ENCODE results near the gene ODC1.

ODC1 gene

DNA sequence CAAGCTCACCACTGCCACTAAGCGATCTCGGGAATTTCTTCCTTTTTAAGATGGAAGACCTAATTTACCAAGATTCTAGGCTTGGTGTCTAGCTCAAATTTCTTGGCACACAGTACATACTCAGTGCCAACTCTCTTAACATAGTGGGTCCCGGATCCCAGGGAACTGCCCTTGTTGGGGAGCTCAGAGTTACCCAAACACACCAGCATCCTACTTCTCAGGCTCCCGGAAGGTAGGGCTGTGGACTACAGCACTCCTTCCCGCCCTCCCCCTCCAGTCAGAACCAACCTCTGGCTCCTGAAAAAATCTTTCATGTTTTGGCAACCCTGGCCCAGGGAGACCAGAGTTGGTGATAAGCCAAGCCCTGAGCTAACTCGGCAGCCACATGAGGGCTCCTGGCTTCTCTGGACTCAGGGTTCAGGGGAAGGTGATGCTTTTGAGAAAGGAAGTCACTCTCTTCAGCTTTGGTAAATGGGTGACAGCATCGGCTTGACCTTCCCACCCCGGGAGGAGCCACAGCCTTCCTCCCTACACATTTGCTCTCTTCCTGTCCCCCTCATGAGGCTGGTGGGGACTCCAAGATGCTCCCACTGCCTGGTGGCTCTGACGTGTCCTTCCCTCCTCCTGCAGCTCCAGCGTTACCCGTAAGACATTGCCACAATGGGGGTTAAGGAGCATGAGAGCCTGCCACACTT lies 8.8 kb downstream of the ODC1 start:
- no peak overlapping the region for H3K27ac Mint-ChIP-seq
- no peaks in the 10 kb centered on the region for H3K27me3 Mint-ChIP-seq
- intact Hi-C loops (cut with micrococcal nuclease) = no loop called here
- H3K4me1 Mint-ChIP-seq (ENCODE audit: low read depth) = peaks cover 2% of the 10 kb centered on the region
- peaks cover 54% of the 10 kb centered on the region for H3K36me3 Mint-ChIP-seq (ENCODE audit: low read depth)
- H3K4me3 Mint-ChIP-seq = no peak overlapping the region
- H3K9me3 Mint-ChIP-seq = no peaks in the 10 kb centered on the region

GRCh38 chr2:10438688-10439087 lies 9.4 kb downstream of the ODC1 start:
- peaks cover 5% of the 10 kb centered on the region for H3K4me1 Mint-ChIP-seq (ENCODE audit: low read depth)
- intact Hi-C loops (cut with micrococcal nuclease) = no loop called here
- H3K9me3 Mint-ChIP-seq = no peaks in the 10 kb centered on the region
- no peak overlapping the region for H3K4me3 Mint-ChIP-seq
- peaks cover 47% of the 10 kb centered on the region for H3K36me3 Mint-ChIP-seq (ENCODE audit: low read depth)
- H3K27ac Mint-ChIP-seq = no peak overlapping the region
- peaks cover 3% of the 10 kb centered on the region for H3K27me3 Mint-ChIP-seq

- peaks cover 12% of the 10 kb centered on the region for H3K4me1 Mint-ChIP-seq (ENCODE audit: low read depth)
- no peak overlapping the region for H3K4me3 Mint-ChIP-seq
- H3K9me3 Mint-ChIP-seq = no peaks in the 10 kb centered on the region
- peaks cover 38% of the 10 kb centered on the region for H3K36me3 Mint-ChIP-seq (ENCODE audit: low read depth)
- intact Hi-C loops (cut with micrococcal nuclease) = no loop called here
- peaks cover 10% of the 10 kb centered on the region for H3K27me3 Mint-ChIP-seq
- no peak overlapping the region for H3K27ac Mint-ChIP-seq
Measured at GRCh38 chr2:10437806-10438205, 10.3 kb downstream of the ODC1 start.

- Mint-ChIP-seq H3K36me3 (ENCODE audit: low read depth) (peaks cover 27% of the 10 kb centered on the region), H3K4me3 (no peak overlapping the region), H3K4me1 (ENCODE audit: low read depth) (peaks cover 23% of the 10 kb centered on the region), H3K9me3 (no peaks in the 10 kb centered on the region), H3K27me3 (peaks cover 13% of the 10 kb centered on the region), H3K27ac (no peak overlapping the region)
- intact Hi-C loops (cut with micrococcal nuclease) = no loop called here
Measured at GRCh38 chr2:10436583-10437110, 11.5 kb downstream of the ODC1 start.

GRCh38 chr2:10435820-10436204 lies 12.3 kb downstream of the ODC1 start:
- H3K27ac Mint-ChIP-seq = no peak overlapping the region
- no peaks in the 10 kb centered on the region for H3K9me3 Mint-ChIP-seq
- H3K36me3 Mint-ChIP-seq (ENCODE audit: low read depth) = peaks cover 18% of the 10 kb centered on the region
- peaks cover 14% of the 10 kb centered on the region for H3K27me3 Mint-ChIP-seq
- intact Hi-C loops (cut with micrococcal nuclease) = loop anchor here (1.0 kb wide), 3 partner anchors 166 to 364 kb away; no protein-coding TSS in a partner anchor
- H3K4me3 Mint-ChIP-seq = no peak overlapping the region
- H3K4me1 Mint-ChIP-seq (ENCODE audit: low read depth) = peaks cover 26% of the 10 kb centered on the region

- no peaks in the 10 kb centered on the region for H3K9me3 Mint-ChIP-seq
- no peak overlapping the region for H3K4me3 Mint-ChIP-seq
- peaks cover 29% of the 10 kb centered on the region for H3K4me1 Mint-ChIP-seq (ENCODE audit: low read depth)
- intact Hi-C loops (cut with micrococcal nuclease) = loop anchor here (1.0 kb wide), 3 partner anchors 165 to 363 kb away; no protein-coding TSS in a partner anchor
- no peak overlapping the region for H3K27ac Mint-ChIP-seq
- H3K36me3 Mint-ChIP-seq (ENCODE audit: low read depth) = peaks cover 12% of the 10 kb centered on the region
- H3K27me3 Mint-ChIP-seq = peaks cover 14% of the 10 kb centered on the region
Measured at GRCh38 chr2:10434886-10435819, 13.0 kb downstream of the ODC1 start.

GRCh38 chr2:10433947-10434885 lies 13.9 kb downstream of the ODC1 start:
- Mint-ChIP-seq H3K36me3 (ENCODE audit: low read depth) (peaks cover 2% of the 10 kb centered on the region), H3K27ac (no peak overlapping the region), H3K4me1 (ENCODE audit: low read depth) (peaks cover 29% of the 10 kb centered on the region), H3K9me3 (no peaks in the 10 kb centered on the region), H3K27me3 (peaks cover 14% of the 10 kb centered on the region), H3K4me3 (no peak overlapping the region)
- intact Hi-C loops (cut with micrococcal nuclease) = no loop called here

DNA sequence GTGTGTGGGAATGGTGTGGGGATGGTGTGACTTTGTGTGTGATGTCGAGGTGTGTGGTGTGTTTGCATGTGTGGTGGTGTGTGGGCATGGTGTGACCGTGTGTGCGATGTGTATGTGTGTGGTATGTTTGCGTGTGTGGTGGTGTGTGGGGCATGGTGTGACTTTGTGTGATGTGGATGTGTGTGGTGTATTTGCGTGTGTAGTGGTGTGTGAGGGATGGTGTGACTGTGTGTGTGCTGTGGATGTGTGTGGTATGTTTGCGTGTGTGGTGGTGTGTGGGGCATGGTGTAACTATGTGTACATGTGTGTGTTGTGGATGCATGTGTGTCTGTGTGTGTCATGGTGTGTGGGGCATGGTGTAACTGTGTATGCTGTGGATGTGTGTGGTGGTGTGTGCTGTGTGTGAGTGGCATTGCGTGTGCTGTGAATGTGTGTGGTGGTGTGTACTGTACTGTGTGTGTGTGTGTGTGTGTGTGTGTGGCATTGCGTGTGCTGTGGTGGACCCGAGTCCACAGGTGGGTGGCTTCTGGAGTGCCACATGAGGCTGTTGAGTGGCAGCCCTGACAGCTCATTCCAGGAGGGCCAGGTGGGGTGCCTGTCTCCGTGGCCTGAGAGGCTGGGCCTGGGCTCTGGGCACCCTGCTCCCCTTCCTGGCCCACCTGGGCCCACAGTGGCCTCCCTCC lies 14.7 kb downstream of the ODC1 start:
- intact Hi-C loops (cut with micrococcal nuclease) = no loop called here
- peaks cover 29% of the 10 kb centered on the region for H3K4me1 Mint-ChIP-seq (ENCODE audit: low read depth)
- no peaks in the 10 kb centered on the region for H3K36me3 Mint-ChIP-seq (ENCODE audit: low read depth)
- no peaks in the 10 kb centered on the region for H3K9me3 Mint-ChIP-seq
- H3K4me3 Mint-ChIP-seq = no peak overlapping the region
- H3K27ac Mint-ChIP-seq = no peak overlapping the region
- H3K27me3 Mint-ChIP-seq = peaks cover 14% of the 10 kb centered on the region

DNA sequence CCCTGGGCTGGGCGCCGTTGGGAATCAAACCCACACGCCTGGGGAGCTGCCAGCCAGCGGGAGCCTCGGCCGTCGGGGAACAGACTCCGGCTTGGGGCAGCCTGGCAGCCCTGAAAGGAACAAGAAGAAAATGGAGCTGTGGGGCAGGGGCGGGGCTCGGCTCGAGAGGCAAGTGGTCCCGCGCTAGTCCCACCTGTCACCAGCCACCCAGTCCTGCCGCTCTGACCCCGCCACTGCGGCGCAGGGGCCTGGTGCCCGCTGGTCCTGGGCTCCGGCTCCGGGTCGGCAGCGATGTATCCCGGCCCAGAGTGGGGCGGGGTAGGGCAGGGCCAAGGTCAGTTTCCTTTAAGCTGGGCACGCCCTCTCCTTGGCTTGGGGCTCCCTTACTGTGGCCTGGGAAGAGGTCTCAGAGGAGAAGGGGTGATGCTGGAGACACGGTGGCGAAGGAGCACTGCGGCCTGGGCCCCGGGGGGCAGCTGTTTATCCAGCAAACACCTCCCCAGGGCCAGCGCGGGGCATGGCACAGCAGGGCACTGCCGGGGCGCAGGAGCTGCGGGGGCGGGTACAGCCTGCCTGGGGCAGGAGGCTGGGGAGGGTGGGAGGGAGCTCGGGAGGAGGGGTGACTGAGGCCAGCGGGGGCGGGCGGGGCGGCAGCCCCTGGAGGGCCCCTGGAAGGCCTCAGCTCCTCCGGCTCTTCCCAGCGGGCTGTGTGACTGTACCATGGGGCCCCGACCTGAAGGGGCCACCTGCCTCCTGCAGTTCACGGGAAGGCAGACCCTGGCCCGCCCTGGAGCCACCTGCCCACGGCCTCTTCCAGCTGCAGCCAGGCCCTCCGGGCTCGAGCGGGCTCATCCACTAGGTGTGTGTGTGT lies 15.6 kb downstream of the ODC1 start:
- H3K36me3 Mint-ChIP-seq (ENCODE audit: low read depth) = peaks cover 7% of the 10 kb centered on the region
- peaks cover 29% of the 10 kb centered on the region for H3K4me1 Mint-ChIP-seq (ENCODE audit: low read depth)
- peak overlapping the region; percentile 80 for H3K4me3 Mint-ChIP-seq
- H3K27ac Mint-ChIP-seq = peak overlapping the region; percentile 68
- no peaks in the 10 kb centered on the region for H3K9me3 Mint-ChIP-seq
- peaks cover 14% of the 10 kb centered on the region for H3K27me3 Mint-ChIP-seq
- intact Hi-C loops (cut with micrococcal nuclease) = loop anchor here (1.0 kb wide), 1 partner anchor 22 kb away; no protein-coding TSS in a partner anchor

DNA sequence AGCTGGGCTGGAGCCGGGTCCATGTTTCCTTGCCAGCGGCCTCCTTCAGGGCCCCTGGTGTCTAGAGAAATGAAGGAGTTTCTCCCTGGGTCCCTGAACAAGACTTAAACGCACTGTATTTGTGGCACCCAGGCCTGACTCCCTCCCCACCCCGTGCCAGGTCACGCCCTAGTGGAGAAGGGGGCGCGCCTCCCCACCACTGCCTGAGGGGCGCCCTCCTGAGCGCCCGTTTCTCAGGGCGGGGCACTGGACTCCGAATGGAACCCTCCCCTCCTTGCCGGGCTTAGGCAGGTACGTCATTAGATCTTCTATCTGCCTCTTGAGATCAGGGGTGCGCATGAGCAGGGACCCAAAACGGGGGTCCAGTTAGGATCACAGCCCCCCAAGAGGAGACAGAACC lies 16.3 kb downstream of the ODC1 start:
- H3K27ac Mint-ChIP-seq = peak overlapping the region; percentile 68
- no peaks in the 10 kb centered on the region for H3K9me3 Mint-ChIP-seq

DNA sequence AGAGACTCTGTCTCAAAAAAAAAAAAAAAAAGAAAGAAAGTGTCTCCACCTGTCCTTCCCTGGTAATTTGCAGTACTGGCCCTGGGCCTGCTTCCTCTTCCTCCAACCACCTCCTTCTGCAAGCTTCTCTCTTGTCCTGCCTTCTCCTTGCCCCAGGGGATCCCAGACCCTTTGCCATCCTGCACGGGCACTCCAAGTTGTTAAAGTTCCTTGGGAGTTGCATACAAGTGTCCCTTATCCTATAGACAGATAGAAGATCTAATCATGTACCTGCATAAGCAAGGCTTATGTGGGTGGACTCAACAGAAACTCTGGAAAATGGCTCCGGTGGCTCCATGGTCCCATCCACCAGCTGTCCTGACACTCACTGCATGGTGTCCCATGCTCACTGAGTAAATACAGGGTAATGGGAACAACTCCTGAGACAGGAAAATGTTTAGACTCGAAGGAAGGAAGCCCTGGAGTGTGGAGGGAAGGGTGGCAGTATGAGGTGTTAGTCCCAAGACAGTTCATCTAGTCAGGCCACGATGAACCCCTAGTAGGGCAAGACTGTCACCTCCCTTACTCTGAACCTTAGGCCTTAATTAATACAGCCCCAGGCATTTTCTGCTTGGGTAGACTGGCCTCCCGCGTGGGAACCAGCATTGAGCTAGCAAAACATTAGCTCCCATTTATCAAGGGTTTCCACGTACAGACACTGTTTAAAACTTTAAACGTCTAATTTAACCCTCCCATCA lies 17.1 kb downstream of the ODC1 start:
- intact Hi-C loops (cut with micrococcal nuclease) = no loop called here
- Mint-ChIP-seq H3K4me1 (ENCODE audit: low read depth) (peaks cover 29% of the 10 kb centered on the region), H3K27ac (no peak overlapping the region), H3K27me3 (peaks cover 14% of the 10 kb centered on the region), H3K4me3 (no peak overlapping the region), H3K9me3 (no peaks in the 10 kb centered on the region), H3K36me3 (ENCODE audit: low read depth) (peaks cover 22% of the 10 kb centered on the region)

More for the DNA sequence above, 16.3 kb downstream of the ODC1 start:
- Mint-ChIP-seq H3K4me3 (peak overlapping the region; percentile 80), H3K27me3 (peaks cover 14% of the 10 kb centered on the region), H3K4me1 (ENCODE audit: low read depth) (peaks cover 29% of the 10 kb centered on the region), H3K36me3 (ENCODE audit: low read depth) (peaks cover 15% of the 10 kb centered on the region)
- intact Hi-C loops (cut with micrococcal nuclease) = loop anchor here (1.0 kb wide), 1 partner anchor 21 kb away; no protein-coding TSS in a partner anchor

- intact Hi-C loops (cut with micrococcal nuclease) = no loop called here
- H3K27ac Mint-ChIP-seq = no peak overlapping the region
- peaks cover 24% of the 10 kb centered on the region for H3K4me1 Mint-ChIP-seq (ENCODE audit: low read depth)
- H3K27me3 Mint-ChIP-seq = peaks cover 11% of the 10 kb centered on the region
- peaks cover 44% of the 10 kb centered on the region for H3K36me3 Mint-ChIP-seq (ENCODE audit: low read depth)
- H3K9me3 Mint-ChIP-seq = no peaks in the 10 kb centered on the region
- no peak overlapping the region for H3K4me3 Mint-ChIP-seq
Measured at GRCh38 chr2:10428924-10429323, 19.2 kb downstream of the ODC1 start.

Data from dendritic cell treated with granulocyte-macrophage colony-stimulating factor and Interleukin-4, amounts not matched to agents 40 ng/mL and 50 ng/mL, for 4 days (primary cell).